Mesenchymal stem cell (in vitro differentiated cells and primary cell): Measurements from ENCODE around the gene CHCT1.

Experiments
- DNase-seq: peaks from one replicate; pipeline ENCODE4 v3.0.0-alpha.2; 2013
- H2AFZ ChIP-seq: one replicate; pipeline ENCODE4 v1.6.1; 2013; ENCODE audit warnings: low read depth, mild to moderate bottlenecking, control low read depth, inconsistent platforms, low read length, moderate library complexity
- H2AK5ac ChIP-seq: 2 replicates; pipeline ENCODE4 v1.6.1; 2013; ENCODE audit warnings: low read length, moderate library complexity, mild to moderate bottlenecking, inconsistent platforms; ENCODE audit not compliant: severe bottlenecking
- H2BK120ac ChIP-seq: one replicate; pipeline ENCODE4 v1.6.1; 2013; ENCODE audit warnings: low read depth, mild to moderate bottlenecking, inconsistent platforms, low read length, moderate library complexity
- H2BK12ac ChIP-seq, 2 experiments: one replicate each; pipeline ENCODE4 v1.6.1; 2013; ENCODE audit warnings: inconsistent platforms in 2 of 2, low read length in 2 of 2, mild to moderate bottlenecking in 2 of 2, moderate library complexity in 2 of 2, control low read depth in 1 of 2
- H2BK15ac ChIP-seq: one replicate; pipeline ENCODE4 v1.6.1; 2013; ENCODE audit warnings: mild to moderate bottlenecking, low read depth, inconsistent platforms; ENCODE audit not compliant: poor library complexity, severe bottlenecking
- H2BK5ac ChIP-seq: 2 replicates; pipeline ENCODE4 v1.6.1; 2013; ENCODE audit warnings: low read depth, mild to moderate bottlenecking, low read length, control low read depth, inconsistent platforms; ENCODE audit not compliant: poor library complexity, severe bottlenecking
- H3K14ac ChIP-seq, 2 experiments: one replicate each; pipeline ENCODE4 v1.6.1; 2013; ENCODE audit warnings: inconsistent platforms in 2 of 2, low read length in 2 of 2, control low read depth in 1 of 2, mild to moderate bottlenecking in 1 of 2, moderate library complexity in 1 of 2
- H3K18ac ChIP-seq, 2 experiments: one replicate each; pipeline ENCODE4 v1.6.1; 2013; ENCODE audit warnings: inconsistent platforms in 2 of 2, low read length in 2 of 2, control low read depth in 1 of 2, low read depth in 1 of 2, mild to moderate bottlenecking in 1 of 2
- H3K23ac ChIP-seq, 2 experiments: one replicate each; pipeline ENCODE4 v1.6.1; 2013; ENCODE audit warnings: inconsistent platforms in 2 of 2, low read length in 2 of 2, mild to moderate bottlenecking in 2 of 2, moderate library complexity in 2 of 2, control low read depth in 1 of 2
- H3K27ac ChIP-seq: 2 replicates; pipeline ENCODE4 v1.5.1; 2013; ENCODE audit warnings: mild to moderate bottlenecking, moderate library complexity, low read length, control low read depth, inconsistent platforms; ENCODE audit not compliant: poor library complexity, severe bottlenecking
- H3K27me3 ChIP-seq, 2 experiments: 2 replicates each; pipeline versions ENCODE4 v1.6.1 to v1.7.0; 2013; ENCODE audit warnings: low read length in 2 of 2, mild to moderate bottlenecking in 2 of 2, moderate library complexity in 2 of 2, control low read depth in 1 of 2, inconsistent platforms in 1 of 2; ENCODE audit not compliant: control insufficient read depth in 1 of 2, insufficient read depth in 1 of 2
- H3K36me3 ChIP-seq, 2 experiments: 2 replicates each; pipeline versions ENCODE4 v1.6.1 to v1.7.0; 2013; ENCODE audit warnings: low read length in 2 of 2, control low read depth in 1 of 2, inconsistent platforms in 1 of 2, low read depth in 1 of 2, mild to moderate bottlenecking in 1 of 2; ENCODE audit not compliant: insufficient read depth in 2 of 2, control insufficient read depth in 1 of 2
- H3K4ac ChIP-seq, 2 experiments: one replicate each; pipeline ENCODE4 v1.6.1; 2013; ENCODE audit warnings: inconsistent platforms in 2 of 2, low read length in 2 of 2, mild to moderate bottlenecking in 2 of 2, moderate library complexity in 2 of 2, control low read depth in 1 of 2, low read depth in 1 of 2
- H3K4me1 ChIP-seq: 2 replicates; pipeline ENCODE4 v1.6.1; 2013; ENCODE audit warnings: low read depth, low read length, control low read depth; ENCODE audit not compliant: control insufficient read depth, insufficient read depth
- H3K4me2 ChIP-seq: 2 replicates; pipeline ENCODE4 v1.6.1; 2013; ENCODE audit warnings: low read length, mild to moderate bottlenecking, inconsistent platforms; ENCODE audit not compliant: poor library complexity, severe bottlenecking
- H3K4me3 ChIP-seq, 2 experiments: 2 replicates each; pipeline versions ENCODE4 v1.5.1 to v1.7.0; 2013; ENCODE audit warnings: low read length in 2 of 2, mild to moderate bottlenecking in 2 of 2, control low read depth in 1 of 2, low read depth in 1 of 2; ENCODE audit not compliant: insufficient read depth in 1 of 2
- H3K79me1 ChIP-seq: replicated peaks from 2 replicates; pipeline ENCODE4 v1.6.1; 2013; ENCODE audit warnings: mild to moderate bottlenecking, control low read depth, low read length, inconsistent platforms; ENCODE audit not compliant: poor library complexity, severe bottlenecking
- H3K9ac ChIP-seq: 2 replicates; pipeline ENCODE4 v1.7.0; 2013; ENCODE audit warnings: mild to moderate bottlenecking, low read length, moderate library complexity
- H3K9me3 ChIP-seq: 2 replicates; pipeline ENCODE4 v1.7.0; 2013; ENCODE audit warnings: mild to moderate bottlenecking, low read length; ENCODE audit not compliant: control insufficient read depth
- H4K8ac ChIP-seq: one replicate; pipeline ENCODE4 v1.6.1; 2013; ENCODE audit warnings: inconsistent platforms, mild to moderate bottlenecking, low read length, moderate library complexity
- H4K91ac ChIP-seq: one replicate; pipeline ENCODE4 v1.6.1; 2013; ENCODE audit warnings: mild to moderate bottlenecking, low read length, inconsistent platforms
- whole genome bisulfite sequencing: methylation state at CpG from one replicate; pipeline ENCODE4 v1.1.7; 2013; ENCODE audit warnings: mixed read lengths; 5-methylcytosine and 5-hydroxymethylcytosine counted together

CHCT1 gene

GRCh38 chr17:60451071-60451470 is 28.8 kb downstream of the CHCT1 start:
- Histone ChIP-seq H3K27me3 (no peaks in the 10 kb centered on the region), H3K18ac (no peak overlapping the region), H3K9me3 (no peaks in the 10 kb centered on the region), H2BK15ac (no peak overlapping the region), H2BK5ac (no peak overlapping the region), H4K91ac (no peak overlapping the region), H3K4me2 (no peak overlapping the region), H3K9ac (no peak overlapping the region), H3K36me3 (peaks cover 37 to 90% of the 10 kb centered on the region in 2 experiments), H3K4me1 (no peaks in the 10 kb centered on the region), H3K23ac (no peak overlapping the region), H2BK120ac (no peak overlapping the region), H3K4ac (no peak overlapping the region), H2AFZ (no peak overlapping the region), H3K4me3 (no peak overlapping the region), H3K14ac (no peak overlapping the region), H2BK12ac (no peak overlapping the region), H3K79me1 (peaks cover 18% of the 10 kb centered on the region), H4K8ac (no peak overlapping the region), H3K27ac (no peak overlapping the region), H2AK5ac (no peak overlapping the region)
- no peak for DNase-seq
- no CpG with 5 or more reads among the region's 1 CpG for WGBS

GRCh38 chr17:60451965-60452364 is 29.7 kb downstream of the CHCT1 start:
- H2BK12ac ChIP-seq: no peak overlapping the region
- H3K27ac ChIP-seq: no peak overlapping the region
- peaks cover 43 to 89% of the 10 kb centered on the region in 2 experiments for H3K36me3 ChIP-seq
- no peaks in the 10 kb centered on the region for H3K9me3 ChIP-seq
- no peak for DNase-seq
- no peak overlapping the region for H3K9ac ChIP-seq
- no peak overlapping the region for H2BK15ac ChIP-seq
- no peak overlapping the region for H2AFZ ChIP-seq
- H3K79me1 ChIP-seq: peaks cover 21% of the 10 kb centered on the region
- H3K18ac ChIP-seq: no peak overlapping the region
- no peak overlapping the region for H3K4me2 ChIP-seq
- no peaks in the 10 kb centered on the region for H3K27me3 ChIP-seq
- no peaks in the 10 kb centered on the region for H3K4me1 ChIP-seq
- no peak overlapping the region for H3K4ac ChIP-seq
- H2BK5ac ChIP-seq: no peak overlapping the region
- H3K4me3 ChIP-seq: no peak overlapping the region
- H4K8ac ChIP-seq: no peak overlapping the region
- no peak overlapping the region for H3K23ac ChIP-seq
- H2BK120ac ChIP-seq: no peak overlapping the region
- no peak overlapping the region for H3K14ac ChIP-seq
- no peak overlapping the region for H2AK5ac ChIP-seq
- H4K91ac ChIP-seq: no peak overlapping the region

- H3K36me3 ChIP-seq: peaks cover 41 to 94% of the 10 kb centered on the region in 2 experiments
- H3K79me1 ChIP-seq: peaks cover 23% of the 10 kb centered on the region
- H3K27ac ChIP-seq: no peak overlapping the region
- no peak overlapping the region for H4K8ac ChIP-seq
- no peak overlapping the region for H2BK5ac ChIP-seq
- no peak overlapping the region for H2BK120ac ChIP-seq
- no peak overlapping the region for H3K9ac ChIP-seq
- no peak overlapping the region for H2BK12ac ChIP-seq
- DNase-seq: no peak
- H3K9me3 ChIP-seq: no peaks in the 10 kb centered on the region
- no peaks in the 10 kb centered on the region for H3K27me3 ChIP-seq
- H2AFZ ChIP-seq: no peak overlapping the region
- no peak overlapping the region for H2BK15ac ChIP-seq
- no peak overlapping the region for H3K14ac ChIP-seq
- no peak overlapping the region for H3K23ac ChIP-seq
- WGBS: 92% methylated on average over 2 of the region's 4 CpGs
- no peak overlapping the region for H3K18ac ChIP-seq
- H3K4ac ChIP-seq: no peak overlapping the region
- H2AK5ac ChIP-seq: no peak overlapping the region
- H3K4me3 ChIP-seq: no peak overlapping the region
- H3K4me1 ChIP-seq: no peaks in the 10 kb centered on the region
- H3K4me2 ChIP-seq: no peak overlapping the region
- H4K91ac ChIP-seq: no peak overlapping the region
Observed at GRCh38 chr17:60455378-60455777, 33.1 kb downstream of the CHCT1 start.

GRCh38 chr17:60457148-60457547 is 34.9 kb downstream of the CHCT1 start:
- Histone ChIP-seq H3K23ac (no peak overlapping the region), H3K4me3 (no peak overlapping the region), H3K4ac (no peak overlapping the region), H3K4me2 (no peak overlapping the region), H3K14ac (no peak overlapping the region), H2AK5ac (no peak overlapping the region), H4K91ac (no peak overlapping the region), H3K27me3 (no peaks in the 10 kb centered on the region), H2BK120ac (no peak overlapping the region), H2BK5ac (no peak overlapping the region), H3K9me3 (no peaks in the 10 kb centered on the region), H3K9ac (no peak overlapping the region), H2AFZ (no peak overlapping the region), H2BK12ac (no peak overlapping the region), H3K79me1 (peaks cover 22% of the 10 kb centered on the region), H3K36me3 (peaks cover 40 to 96% of the 10 kb centered on the region in 2 experiments), H2BK15ac (no peak overlapping the region), H3K18ac (no peak overlapping the region), H3K4me1 (no peaks in the 10 kb centered on the region), H4K8ac (no peak overlapping the region), H3K27ac (no peak overlapping the region)
- no peak for DNase-seq
- WGBS: 100% methylated on average over 2 of the region's 2 CpGs
